ENCODE measurements around the gene XPR1.
"Not testable (repeated sequence)": the region's sequence is repeated elsewhere in the genome, so short reads cannot be mapped to it uniquely, and the experiment has no call there.

- not testable (repeated sequence) for TF ChIP-seq EZH2 (IDR thresholded peaks at IDR 0.05; ENCODE audit: insufficient read depth, poor library complexity, severe bottlenecking); EZH2phosphoT487 (IDR thresholded peaks at IDR 0.05; ENCODE audit: insufficient read depth, low read depth)
Observed at GRCh38 chr1:180726024-180726423, 94.2 kb downstream of the XPR1 start.

Measured in GM23248 (cell line).